Measurements from ENCODE around the gene TTC29.
"Not testable (repeated sequence)": the region's sequence is repeated elsewhere in the genome, so short reads cannot be mapped to it uniquely, and the experiment has no call there.

Gene TTC29

GRCh38 chr4:146855761-146856160 is 89.9 kb downstream of the TTC29 start:
- DNase-seq: no peak

- DNase-seq: no peak
Observed at GRCh38 chr4:146852360-146852759, 93.3 kb downstream of the TTC29 start.

GRCh38 chr4:146847345-146847744 is 98.3 kb downstream of the TTC29 start:
- no peak for DNase-seq

GRCh38 chr4:146846882-146847281 is 98.8 kb downstream of the TTC29 start:
- no peak for DNase-seq

- DNase-seq: no peak
Observed at GRCh38 chr4:146844761-146845160, 100.9 kb downstream of the TTC29 start.

GRCh38 chr4:146842876-146843275 is 102.8 kb downstream of the TTC29 start:
- DNase-seq: no peak

GRCh38 chr4:146840731-146841130 is 104.9 kb downstream of the TTC29 start:
- DNase-seq: no peak

GRCh38 chr4:146835096-146835495 is 110.6 kb downstream of the TTC29 start:
- no peak for DNase-seq

GRCh38 chr4:146834263-146835034 is 111.2 kb downstream of the TTC29 start:
- DNase-seq: no peak

GRCh38 chr4:146833530-146833929 is 112.1 kb downstream of the TTC29 start:
- DNase-seq: no peak

GRCh38 chr4:146822980-146823379 is 122.7 kb downstream of the TTC29 start:
- not testable (repeated sequence) for DNase-seq

GRCh38 chr4:146814750-146815149 is 130.9 kb downstream of the TTC29 start:
- DNase-seq: no peak

GRCh38 chr4:146795711-146796110 is 150.0 kb downstream of the TTC29 start:
- DNase-seq: no peak

GRCh38 chr4:146793727-146794126 is 151.9 kb downstream of the TTC29 start:
- DNase-seq: no peak

GRCh38 chr4:146791439-146791838 is 154.2 kb downstream of the TTC29 start:
- no peak for DNase-seq

GRCh38 chr4:146790515-146790914 is 155.1 kb downstream of the TTC29 start:
- no peak for DNase-seq

GRCh38 chr4:146787731-146788130 is 157.9 kb downstream of the TTC29 start:
- DNase-seq: no peak

GRCh38 chr4:146776691-146777090 is 169.0 kb downstream of the TTC29 start:
- DNase-seq: no peak

- no peak for DNase-seq
Observed at GRCh38 chr4:146763560-146763959, 182.1 kb downstream of the TTC29 start.

- no peak for DNase-seq
Observed at GRCh38 chr4:146762016-146762415, 183.6 kb downstream of the TTC29 start.

- DNase-seq: no peak
Observed at GRCh38 chr4:146742416-146742815, 203.2 kb downstream of the TTC29 start.

GRCh38 chr4:146739182-146739581 is 206.5 kb downstream of the TTC29 start:
- no peak for DNase-seq

- not testable (repeated sequence) for DNase-seq
Observed at GRCh38 chr4:146723519-146723918, 222.1 kb downstream of the TTC29 start.

GRCh38 chr4:146709956-146710355 is 235.7 kb downstream of the TTC29 start:
- DNase-seq: no peak

- no peak for DNase-seq
Observed at GRCh38 chr4:146699910-146700309, 245.8 kb downstream of the TTC29 start.
